DMS 273 treated with DMSO at 0.1 percent for 48 hours (cell line): Measurements from ENCODE around the gene C17orf100.
"Not testable (repeated sequence)": the region's sequence is repeated elsewhere in the genome, so short reads cannot be mapped to it uniquely, and the experiment has no call there.

Experiments used
- DNase-seq: peaks from one replicate; lab custom pipeline; 2025; lab: John Stamatoyannopoulos, UW

C17orf100 gene

DNA sequence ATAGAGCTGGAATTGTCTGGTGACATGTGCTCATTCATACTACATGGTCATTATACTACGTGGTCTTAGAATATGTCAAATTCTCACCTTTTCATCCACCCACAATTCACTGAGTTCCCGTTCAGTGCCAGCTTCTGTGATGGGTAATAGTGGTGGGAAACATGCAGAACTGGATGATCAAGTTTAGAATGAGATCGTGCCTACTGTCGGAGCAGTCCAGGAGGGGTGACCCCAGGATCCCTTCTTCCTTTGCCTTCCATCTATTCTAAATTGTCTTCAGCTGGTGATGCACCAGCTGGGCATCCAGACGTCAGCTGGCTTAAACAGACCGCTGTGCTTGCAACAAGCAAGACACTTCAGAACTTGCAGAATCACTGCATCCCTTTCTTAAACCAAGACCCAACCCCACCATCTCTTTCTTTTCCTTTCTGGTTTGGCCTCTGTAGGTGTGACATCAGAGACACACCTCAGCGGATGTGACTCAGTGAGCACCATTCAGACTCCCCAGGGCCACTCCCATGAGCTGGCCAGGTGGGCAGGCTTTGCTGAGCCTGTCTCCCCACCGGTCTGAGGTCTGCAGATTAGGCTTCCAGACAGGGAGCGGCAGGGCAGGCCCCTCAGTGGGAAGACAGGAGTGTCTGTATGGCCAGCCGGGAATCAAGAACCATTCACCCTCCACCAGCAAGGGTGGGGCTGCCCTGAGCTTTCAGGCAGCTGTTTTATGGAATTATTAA, 18.1 kb downstream of the C17orf100 start:
- no peak for DNase-seq

DNA sequence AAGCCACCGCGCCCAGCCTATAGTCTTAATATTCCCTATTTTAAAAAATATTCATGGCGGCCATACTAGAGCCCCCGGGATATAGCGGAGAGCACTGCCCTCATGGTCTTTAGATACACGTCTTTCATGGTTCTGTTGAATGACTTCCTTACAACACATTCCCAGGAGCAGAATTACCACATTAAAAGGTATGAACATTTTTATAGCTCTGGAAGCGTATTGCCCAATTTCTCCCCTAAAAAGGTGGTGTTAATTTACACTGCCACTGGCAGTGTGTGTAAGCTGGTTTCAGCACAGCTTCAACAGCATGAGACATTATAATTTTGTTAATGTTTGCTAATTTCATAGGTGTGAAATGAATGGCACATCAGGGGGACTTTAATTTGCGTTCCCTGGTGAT, 19.0 kb downstream of the C17orf100 start:
- DNase-seq: no peak

GRCh38 chr17:6670999-6671398, 19.4 kb downstream of the C17orf100 start:
- no peak for DNase-seq

DNA sequence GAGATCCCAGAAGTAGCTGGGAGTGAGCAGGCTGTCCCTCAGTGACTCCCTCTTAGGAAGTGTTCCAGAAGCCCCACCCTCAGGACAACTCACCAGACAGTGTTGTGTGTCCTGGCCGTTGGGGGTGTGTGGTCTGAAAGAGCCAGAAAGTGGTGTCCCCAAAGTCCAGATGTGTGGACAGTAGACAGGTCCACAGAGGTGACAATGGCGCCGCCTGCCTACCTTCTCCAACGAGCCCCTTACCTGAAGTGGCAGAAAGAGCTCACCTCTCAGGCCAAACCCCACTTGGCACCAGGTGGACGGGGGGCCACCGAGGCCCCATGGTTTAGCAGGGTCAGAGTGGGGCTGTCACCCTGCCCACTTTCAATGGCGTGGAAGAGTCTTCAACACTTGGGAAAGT, 19.9 kb downstream of the C17orf100 start:
- no peak for DNase-seq

DNA sequence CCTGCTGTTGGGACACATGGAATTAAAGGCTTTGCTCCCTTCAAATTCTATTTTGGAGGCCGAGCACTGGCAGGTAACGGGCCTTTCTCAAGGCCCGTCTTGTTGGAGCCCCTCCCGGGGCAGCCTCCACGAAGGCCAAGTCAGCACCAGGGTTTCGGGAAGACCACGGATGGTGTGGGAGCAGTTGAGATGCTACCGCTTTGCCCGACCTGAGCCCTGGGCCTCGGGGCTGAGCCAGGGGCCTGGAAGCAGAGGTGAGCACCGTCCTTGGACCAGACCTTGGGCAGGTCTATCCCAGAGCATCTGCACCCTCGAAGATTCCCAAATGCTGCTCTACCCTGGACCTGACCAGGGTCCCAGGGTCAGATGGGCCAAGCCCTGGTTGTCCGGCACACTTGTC, 23.0 kb downstream of the C17orf100 start:
- no peak for DNase-seq

- DNase-seq: no peak
Measured at GRCh38 chr17:6675201-6675825, 23.8 kb downstream of the C17orf100 start.

- no peak for DNase-seq
Measured at GRCh38 chr17:6676802-6677157, 25.2 kb downstream of the C17orf100 start.

DNA sequence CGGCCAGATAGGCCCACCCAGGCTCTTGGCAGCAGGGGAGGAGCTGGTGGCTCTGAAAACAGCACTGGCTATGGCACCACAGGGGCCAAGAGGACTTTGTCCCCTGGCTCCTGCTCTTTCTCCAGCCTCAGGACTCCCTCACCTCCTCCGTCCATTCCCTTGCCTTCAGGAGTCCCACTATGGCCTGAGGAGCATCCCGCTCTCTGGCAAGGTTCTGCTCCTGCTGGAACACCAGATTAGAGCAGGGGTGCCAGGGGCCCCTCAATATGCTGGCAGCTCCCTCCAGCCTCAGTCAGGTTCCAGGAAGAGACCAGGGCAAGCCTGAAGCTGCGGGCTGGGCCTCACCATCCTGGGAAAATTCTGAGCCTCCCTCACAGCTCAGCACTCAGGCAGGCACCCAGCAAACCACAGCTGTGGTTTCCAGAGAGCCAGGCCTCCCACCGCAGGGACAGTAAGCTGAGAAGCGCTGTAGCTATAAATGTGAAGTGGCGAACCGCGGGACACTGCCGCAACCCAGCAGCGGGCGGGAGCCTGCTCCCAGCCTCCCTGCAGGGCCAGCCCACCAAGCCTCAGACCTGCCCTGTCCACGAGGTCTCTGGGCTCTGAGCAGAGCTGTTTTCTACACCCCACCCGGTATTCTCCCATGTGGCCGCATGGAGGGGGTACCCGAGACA, 25.7 kb downstream of the C17orf100 start:
- no peak for DNase-seq

GRCh38 chr17:6677946-6678345, 26.4 kb downstream of the C17orf100 start:
- DNase-seq: no peak

DNA sequence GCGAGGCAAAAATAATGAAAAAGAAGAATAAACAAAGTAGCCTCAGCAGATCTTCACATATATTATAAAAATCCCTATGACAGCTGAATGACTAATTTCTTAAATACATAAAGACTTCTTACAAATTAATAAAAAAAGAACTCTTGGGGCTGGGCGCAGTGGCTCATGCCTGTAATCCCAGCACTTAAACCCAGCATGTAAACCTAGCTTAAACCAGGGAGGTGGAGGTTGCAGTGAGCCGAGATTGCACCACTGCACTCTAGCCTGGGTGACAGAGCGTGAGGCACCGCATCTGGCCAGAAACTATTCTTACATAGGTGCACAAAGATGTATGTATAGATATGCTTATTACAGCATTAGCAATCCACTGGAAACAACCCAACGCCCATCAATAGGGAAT, 27.7 kb downstream of the C17orf100 start:
- DNase-seq: no peak

DNA sequence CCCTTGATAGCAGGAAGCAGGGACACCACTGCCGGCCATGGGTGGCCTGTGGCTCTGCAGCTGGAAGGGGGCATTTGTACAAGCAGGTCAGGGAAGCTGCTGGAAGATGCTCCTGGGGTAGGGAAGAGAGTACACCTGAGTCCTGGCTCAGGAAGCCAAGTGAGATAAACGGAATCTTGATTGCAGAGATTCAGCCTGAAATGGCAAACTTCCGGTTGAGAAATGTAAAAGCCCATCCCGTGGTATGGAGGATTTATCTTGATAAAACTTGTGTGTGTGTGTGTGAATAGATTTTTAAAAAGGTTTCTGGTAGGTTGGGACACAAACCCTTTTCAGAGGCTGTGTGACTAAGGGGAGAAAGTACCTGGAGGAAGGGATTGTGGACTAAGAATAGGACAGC, 29.6 kb downstream of the C17orf100 start:
- DNase-seq: no peak

DNA sequence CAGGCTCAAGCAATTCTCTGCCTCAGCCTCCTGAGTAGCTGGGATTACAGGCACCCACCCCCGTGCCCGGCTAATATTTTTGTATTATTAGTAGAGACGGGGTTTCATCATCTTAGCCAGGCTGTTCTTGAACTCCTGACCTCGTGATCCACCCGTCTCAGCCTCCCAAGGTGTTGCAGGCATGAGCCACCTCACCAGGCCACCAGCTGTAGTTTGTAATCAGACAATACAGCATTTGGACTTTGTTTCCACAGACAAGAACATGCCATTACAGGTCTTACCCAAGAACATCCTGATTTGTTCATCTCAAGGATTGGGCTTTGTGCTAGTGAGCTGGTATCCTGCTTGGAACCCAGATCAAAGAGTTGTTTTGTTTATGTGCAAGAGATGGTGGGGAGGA, 30.1 kb downstream of the C17orf100 start:
- DNase-seq: no peak

DNA sequence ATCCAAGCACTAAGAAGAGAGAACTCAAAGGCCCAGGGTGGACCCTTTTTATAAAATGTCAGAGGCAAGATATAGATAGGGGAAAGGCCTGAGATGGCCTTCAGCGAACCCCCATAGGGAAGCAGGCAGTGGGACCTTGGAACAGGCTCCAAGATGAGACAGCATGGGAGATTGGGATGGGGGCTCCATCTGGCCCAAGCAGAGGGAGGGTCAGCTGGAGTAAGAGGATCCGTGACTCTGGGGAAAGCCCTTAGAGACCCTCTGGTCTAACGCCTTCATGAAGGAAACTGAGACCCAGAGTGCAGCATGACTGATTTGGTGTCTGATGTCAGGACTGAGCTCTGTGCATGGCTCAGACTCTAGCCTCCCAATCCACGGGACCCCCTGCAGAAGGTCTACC, 30.8 kb downstream of the C17orf100 start:
- no peak for DNase-seq

DNA sequence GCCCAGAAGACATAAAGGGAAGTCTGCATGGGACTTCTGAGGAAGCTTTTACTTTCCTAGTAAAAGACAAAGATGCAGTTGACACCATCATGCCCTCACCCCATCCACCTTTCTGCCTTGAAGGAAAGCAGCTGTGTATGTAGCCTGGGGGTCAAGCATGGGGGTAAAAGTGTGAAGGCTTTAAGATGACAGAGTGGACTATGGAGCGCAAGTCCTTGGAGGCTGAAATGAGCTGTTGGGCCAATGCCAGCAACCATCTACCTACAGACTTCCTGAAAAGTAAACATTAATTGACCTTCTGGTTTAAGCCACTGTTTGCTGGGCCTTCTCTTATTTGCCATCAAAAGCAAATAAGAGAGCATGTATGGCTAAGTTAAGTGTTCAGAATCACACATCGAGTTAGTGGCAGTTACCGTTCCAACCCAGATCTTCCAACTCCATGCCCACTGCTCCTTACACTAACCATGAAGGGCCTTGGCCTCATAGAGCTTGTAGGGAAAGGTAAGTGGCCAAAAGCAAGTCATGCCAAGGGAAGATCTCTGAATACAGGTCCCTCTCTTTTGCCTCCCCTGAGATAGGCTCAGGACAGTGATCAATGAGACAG, 31.6 kb downstream of the C17orf100 start:
- no peak for DNase-seq

GRCh38 chr17:6683730-6684459, 32.3 kb downstream of the C17orf100 start:
- no peak for DNase-seq

- DNase-seq: no peak
Measured at GRCh38 chr17:6684460-6684783, 32.9 kb downstream of the C17orf100 start.

- no peak for DNase-seq
Measured at GRCh38 chr17:6684881-6685767, 33.6 kb downstream of the C17orf100 start.

DNA sequence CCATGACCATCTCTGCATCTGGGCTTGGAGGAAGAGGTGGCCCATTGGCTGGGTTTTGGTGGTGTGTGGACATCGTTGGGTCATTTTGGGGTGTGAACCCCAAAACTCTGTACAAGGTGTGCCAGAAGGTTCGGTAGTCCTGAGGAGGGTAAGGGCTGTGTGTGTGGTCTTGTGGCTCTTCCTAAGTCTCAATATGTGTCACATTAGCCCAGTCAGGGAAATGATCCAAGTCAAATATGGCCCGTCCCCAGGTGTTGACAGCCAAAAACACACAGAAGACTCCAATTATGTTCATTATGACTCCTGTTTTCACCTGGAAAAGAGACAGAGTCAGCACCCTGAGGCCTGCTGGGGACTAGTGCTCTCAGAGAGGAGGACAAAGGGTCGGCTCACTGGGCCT, 34.5 kb downstream of the C17orf100 start:
- DNase-seq: no peak

DNA sequence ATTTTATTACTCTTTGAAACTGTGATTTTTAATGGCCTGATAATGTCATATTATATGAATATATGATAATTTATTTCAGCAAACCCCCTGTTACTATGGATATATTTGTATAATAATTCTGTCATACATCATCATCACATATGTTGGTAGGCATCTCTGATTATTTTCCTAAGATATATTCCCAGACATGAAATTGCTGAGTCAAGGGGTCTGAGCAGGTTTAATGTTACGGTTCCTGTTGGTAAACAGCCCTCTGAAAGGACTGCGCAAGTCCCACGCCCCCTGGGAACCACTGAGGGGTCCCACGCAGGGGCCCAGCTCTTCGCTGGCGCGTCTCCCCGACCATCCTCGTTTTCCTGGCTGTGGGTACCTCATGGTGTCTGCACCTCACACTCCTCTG, 37.4 kb downstream of the C17orf100 start:
- DNase-seq: no peak

DNA sequence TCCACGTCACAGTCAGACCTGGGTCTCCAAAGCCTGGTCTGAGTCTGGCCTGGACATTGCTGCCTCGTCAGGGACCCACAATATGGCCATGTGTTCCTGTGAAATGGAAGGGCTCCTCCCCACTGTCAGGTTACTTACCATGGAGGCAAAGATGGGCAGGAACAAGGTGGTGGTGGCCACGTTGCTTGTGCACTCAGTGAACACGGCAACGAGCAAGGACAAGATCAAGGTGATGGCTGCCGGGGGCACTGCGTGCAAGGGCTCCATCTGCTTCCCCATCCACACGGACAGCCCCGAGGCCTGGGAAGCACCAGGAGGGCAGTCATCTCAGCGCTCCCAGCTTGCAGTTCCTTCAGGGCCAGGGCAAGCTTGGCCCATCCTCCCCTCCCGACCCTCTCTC, 39.1 kb downstream of the C17orf100 start:
- no peak for DNase-seq

DNA sequence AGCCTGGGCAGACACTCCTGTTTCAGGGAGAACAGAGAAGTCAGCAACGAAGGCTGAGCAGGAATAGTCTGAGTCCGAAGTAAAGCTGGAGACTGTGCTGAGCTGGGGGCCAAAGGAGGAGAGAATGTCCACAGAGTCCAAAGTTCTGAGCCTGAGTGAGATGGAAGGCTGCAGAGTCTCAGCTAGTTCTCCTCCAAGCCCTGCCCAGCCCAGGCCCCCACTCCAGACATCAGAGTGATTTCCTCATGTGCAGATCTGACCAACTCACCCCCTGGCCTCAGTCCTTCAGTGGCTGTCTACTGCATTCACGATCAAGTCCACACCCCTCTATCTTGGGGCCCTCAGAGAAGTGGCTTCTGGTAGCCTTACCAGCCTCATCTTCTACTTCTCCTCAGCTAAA, 40.0 kb downstream of the C17orf100 start:
- no peak for DNase-seq

DNA sequence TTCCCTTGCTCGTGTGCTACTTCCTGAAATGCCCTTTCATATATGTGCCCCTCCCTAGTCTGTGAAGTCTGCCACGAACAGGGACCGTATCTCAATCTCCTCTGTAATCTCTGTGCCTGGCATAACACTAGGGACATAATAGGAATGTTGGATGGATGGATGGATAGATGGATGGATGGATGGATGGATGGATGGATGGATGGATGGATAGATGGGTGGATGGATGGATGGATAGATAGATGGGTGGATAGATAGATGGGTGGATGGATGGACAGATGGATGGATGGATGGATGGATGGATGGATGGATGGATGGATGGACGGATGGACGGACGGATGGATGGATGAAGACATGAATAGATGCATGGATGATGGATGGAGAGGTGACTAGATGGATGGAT, 40.4 kb downstream of the C17orf100 start:
- not testable (repeated sequence) for DNase-seq
